ENCODE measurements around the gene GSDME. TPM values are rescaled to one million over a fixed set of nuclear protein-coding genes. Genes with fewer than 3 reads are reported as not detected.

Gene GSDME
- total RNA-seq, 6 donors from 2014 or later: 3.8 to 41.9 (median 7.5) TPM

DNA sequence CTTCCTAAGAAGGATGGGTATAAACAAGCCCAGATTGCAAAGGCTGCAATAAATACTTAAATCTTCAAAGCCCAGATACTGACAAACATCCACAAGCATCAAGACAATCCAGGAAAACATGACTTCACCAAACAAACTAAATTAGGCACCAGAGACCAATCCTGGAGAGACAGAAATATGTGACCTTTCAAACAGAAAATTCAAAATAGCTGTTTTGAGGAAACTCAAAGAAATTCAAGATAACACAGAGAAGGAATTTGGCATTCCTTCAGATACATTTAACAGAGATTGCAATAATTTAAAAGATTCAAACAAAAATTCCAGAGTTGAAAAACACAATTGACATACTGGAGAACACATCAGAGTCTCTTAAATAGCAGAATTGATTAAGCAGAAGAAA is 23.0 kb downstream of the GSDME start:
- no peak for TF ChIP-seq CTCF (IDR thresholded peaks at IDR 0.05)
- TF ChIP-seq POLR2A (IDR thresholded peaks at IDR 0.05): no peak
- TF ChIP-seq EP300 (IDR thresholded peaks at IDR 0.05): no peak
- no peak for TF ChIP-seq POLR2AphosphoS5 (IDR thresholded peaks at IDR 0.05)
- no peak overlapping the region for H3K4me3 ChIP-seq
- no peaks in the 10 kb centered on the region for H3K4me1 ChIP-seq
- ATAC-seq (ENCODE audit: low FRiP score in 2 of 2): no peak
- no peak for DNase-seq
- H3K36me3 ChIP-seq: no peaks in the 10 kb centered on the region
- no peak overlapping the region for H3K27ac ChIP-seq
- no peaks in the 10 kb centered on the region for H3K27me3 ChIP-seq
- H3K9me3 ChIP-seq: peaks cover 0 to 6% (median 5%) of the 10 kb centered on the region in 4 donors

GRCh38 chr7:24733414-24734060 is 23.7 kb downstream of the GSDME start:
- TF ChIP-seq EP300 (IDR thresholded peaks at IDR 0.05) (no peak), POLR2AphosphoS5 (IDR thresholded peaks at IDR 0.05) (no peak), POLR2A (IDR thresholded peaks at IDR 0.05) (no peak), CTCF (IDR thresholded peaks at IDR 0.05) (no peak)
- DNase-seq: no peak
- peaks cover 0 to 3% (median 0%) of the 10 kb centered on the region in 4 donors for H3K4me1 ChIP-seq
- H3K27me3 ChIP-seq: no peaks in the 10 kb centered on the region
- no peaks in the 10 kb centered on the region for H3K36me3 ChIP-seq
- H3K9me3 ChIP-seq: peaks cover 0 to 3% (median 3%) of the 10 kb centered on the region in 4 donors
- no peak overlapping the region for H3K4me3 ChIP-seq
- ATAC-seq (ENCODE audit: low FRiP score in 2 of 2): peak in 1 of 2 donors; percentile 19
- WGBS, 2 donors: 63% methylated on average over 2 of the region's 2 CpGs; no CpG with 5 or more reads in 1 of the 2 donors
- no peak overlapping the region for H3K27ac ChIP-seq

- H3K9me3 ChIP-seq: no peaks in the 10 kb centered on the region
- DNase-seq (no peak), ATAC-seq (ENCODE audit: low FRiP score in 2 of 2) (peak in 1 of 2 donors; percentile 20)
- no peaks in the 10 kb centered on the region for H3K36me3 ChIP-seq
- H3K4me1 ChIP-seq: peaks cover 0 to 3% (median 0%) of the 10 kb centered on the region in 4 donors
- 83 to 84% methylated on average over 2 to 4 of the region's 4 CpGs for WGBS, 2 donors
- no peak for TF ChIP-seq POLR2A (IDR thresholded peaks at IDR 0.05)
- H3K4me3 ChIP-seq: no peak overlapping the region
- no peak overlapping the region for H3K27ac ChIP-seq
- H3K27me3 ChIP-seq: no peaks in the 10 kb centered on the region
Observed at GRCh38 chr7:24732646-24733413, 24.4 kb downstream of the GSDME start.

GRCh38 chr7:24731313-24731712 is 26.0 kb downstream of the GSDME start:
- DNase-seq (no peak), ATAC-seq (ENCODE audit: low FRiP score in 2 of 2) (no peak)
- Histone ChIP-seq H3K27ac (no peak overlapping the region), H3K4me3 (no peak overlapping the region), H3K36me3 (no peaks in the 10 kb centered on the region), H3K9me3 (no peaks in the 10 kb centered on the region), H3K4me1 (peaks cover 0 to 3% (median 0%) of the 10 kb centered on the region in 4 donors), H3K27me3 (no peaks in the 10 kb centered on the region)
- TF ChIP-seq POLR2AphosphoS5 (IDR thresholded peaks at IDR 0.05): no peak
- no peak for TF ChIP-seq POLR2A (IDR thresholded peaks at IDR 0.05)
- TF ChIP-seq EP300 (IDR thresholded peaks at IDR 0.05): no peak
- 88 to 90% methylated on average over 13 of the region's 13 CpGs for WGBS, 2 donors

GRCh38 chr7:24730018-24730369 is 27.3 kb downstream of the GSDME start:
- H3K27me3 ChIP-seq: no peaks in the 10 kb centered on the region
- ATAC-seq (ENCODE audit: low FRiP score in 2 of 2) (no peak), DNase-seq (no peak)
- H3K36me3 ChIP-seq: no peaks in the 10 kb centered on the region
- H3K27ac ChIP-seq: no peak overlapping the region
- H3K4me3 ChIP-seq: no peak overlapping the region
- H3K4me1 ChIP-seq: peaks cover 0 to 3% (median 0%) of the 10 kb centered on the region in 4 donors
- H3K9me3 ChIP-seq: no peaks in the 10 kb centered on the region
- TF ChIP-seq CTCF (IDR thresholded peaks at IDR 0.05) (no peak), POLR2AphosphoS5 (IDR thresholded peaks at IDR 0.05) (no peak), EP300 (IDR thresholded peaks at IDR 0.05) (no peak), POLR2A (IDR thresholded peaks at IDR 0.05) (no peak)

All from upper lobe of left lung (tissue), 6 donors.